LNCaP clone FGC (cell line): ENCODE results near the gene YPEL5.

Experiments used
- DNase-seq: peaks from one replicate; pipeline ENCODE4 v3.0.0-alpha.2; 2011; ENCODE audit warnings: low read depth
- H3K4me3 ChIP-seq: 2 replicates; pipeline ENCODE4 v1.5.1; 2011; ENCODE audit warnings: mild to moderate bottlenecking, low read depth, low read length, control low read depth
- CTCF ChIP-seq: IDR thresholded peaks from 2 replicates; pipeline ENCODE4 v1.5.1; 2012; ENCODE audit warnings: mild to moderate bottlenecking; ENCODE audit not compliant: control insufficient read depth, insufficient read depth; ENCODE audit errors: extremely low read depth

YPEL5 gene

GRCh38 chr2:30209227-30209626 lies 62.4 kb downstream of the YPEL5 start:
- TF ChIP-seq CTCF, result no peak
- no peak for DNase-seq
- H3K4me3 ChIP-seq, result no peak overlapping the region
